GM15510 (cell line): ENCODE results near the gene PPP2R3B.

Experiments
- POLR2A ChIP-seq: IDR thresholded peaks from 3 replicates; pipeline ENCODE4 v1.6.1; 2011; ENCODE audit warnings: borderline replicate concordance; ENCODE audit not compliant: insufficient read length; ENCODE audit errors: extremely low read depth

Gene PPP2R3B

GRCh38 chrX:350534-351323 lies 36.0 kb downstream of the PPP2R3B start:
- no peak for TF ChIP-seq POLR2A

DNA sequence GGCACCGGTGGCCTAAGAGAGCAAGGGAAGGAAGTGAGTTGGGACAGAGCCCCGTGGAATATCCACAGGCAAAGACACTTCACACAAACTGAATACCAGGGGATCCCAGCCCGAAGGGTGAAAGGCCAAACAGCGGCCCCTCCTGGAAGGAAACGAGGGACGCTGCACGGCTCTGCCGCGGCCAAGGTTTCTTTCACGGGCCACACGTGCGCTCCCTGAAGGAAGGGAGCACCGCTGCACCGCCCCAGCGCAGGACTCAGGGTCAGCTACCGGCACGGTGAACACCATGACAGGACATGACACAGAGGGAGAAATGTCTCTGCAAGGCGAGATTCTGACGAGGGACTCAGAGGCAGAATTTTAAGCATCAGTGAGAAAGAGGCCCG lies 36.6 kb downstream of the PPP2R3B start:
- no peak for TF ChIP-seq POLR2A

- TF ChIP-seq POLR2A = no peak
These were observed 37.0 kb downstream of the PPP2R3B start for GRCh38 chrX:349702-350101.

DNA sequence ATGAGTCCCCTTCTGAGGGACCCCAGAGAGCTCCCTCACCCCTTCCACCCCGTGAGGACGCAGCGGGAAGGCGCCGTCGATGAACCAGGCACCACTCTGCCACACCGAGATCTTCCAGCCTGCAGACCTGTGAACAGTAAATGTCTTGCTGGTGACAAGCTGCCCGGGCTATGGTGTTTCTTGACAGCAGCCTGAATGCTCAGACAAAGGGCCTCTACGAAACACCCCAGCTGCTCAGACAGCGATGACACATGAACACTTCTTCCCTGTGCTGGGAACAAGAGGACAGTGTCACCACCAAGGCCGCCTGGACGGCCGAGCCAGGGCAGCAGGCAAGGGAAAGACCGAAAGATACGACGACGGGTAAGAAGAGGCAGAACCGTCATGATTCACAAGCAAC lies 37.5 kb downstream of the PPP2R3B start:
- TF ChIP-seq POLR2A = no peak

- TF ChIP-seq POLR2A = no peak
These were observed 38.1 kb downstream of the PPP2R3B start for GRCh38 chrX:348461-349117.

DNA sequence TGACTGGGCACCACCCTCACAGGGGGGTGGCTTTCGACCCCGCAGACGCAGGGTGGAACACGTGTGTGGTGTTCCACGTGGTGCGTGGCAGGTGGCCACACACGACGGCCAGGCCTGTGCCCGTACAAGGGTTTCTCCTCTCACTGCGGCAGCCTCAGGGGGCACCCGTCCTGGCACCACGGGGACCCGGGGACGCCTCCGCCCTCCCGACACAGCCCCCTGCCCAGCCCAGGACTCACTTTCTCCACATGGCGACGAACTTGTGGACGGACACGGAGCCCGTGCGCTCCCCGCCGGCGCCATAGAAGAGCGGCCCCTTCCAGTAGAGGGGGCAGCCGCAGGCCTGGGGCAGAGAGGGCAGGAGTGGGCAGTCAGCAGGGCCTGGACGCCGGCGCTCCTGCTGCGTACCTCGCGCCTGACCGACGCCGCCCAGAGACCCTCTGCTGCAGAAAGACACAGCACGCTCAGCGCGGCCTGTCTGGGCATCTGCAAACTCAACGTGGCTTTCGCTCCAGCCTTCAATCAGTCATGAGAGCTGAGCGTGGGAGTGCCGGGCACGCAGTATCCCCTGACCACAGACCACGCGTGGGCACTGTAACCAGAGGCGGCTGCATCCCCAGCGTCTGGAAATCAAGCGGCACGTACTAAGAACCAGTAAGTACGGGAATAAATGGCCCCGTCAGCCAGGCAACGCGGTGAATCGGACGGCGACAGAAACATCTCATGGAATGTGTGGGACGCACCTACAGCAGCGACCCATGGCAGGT lies 39.2 kb downstream of the PPP2R3B start:
- no peak for TF ChIP-seq POLR2A

DNA sequence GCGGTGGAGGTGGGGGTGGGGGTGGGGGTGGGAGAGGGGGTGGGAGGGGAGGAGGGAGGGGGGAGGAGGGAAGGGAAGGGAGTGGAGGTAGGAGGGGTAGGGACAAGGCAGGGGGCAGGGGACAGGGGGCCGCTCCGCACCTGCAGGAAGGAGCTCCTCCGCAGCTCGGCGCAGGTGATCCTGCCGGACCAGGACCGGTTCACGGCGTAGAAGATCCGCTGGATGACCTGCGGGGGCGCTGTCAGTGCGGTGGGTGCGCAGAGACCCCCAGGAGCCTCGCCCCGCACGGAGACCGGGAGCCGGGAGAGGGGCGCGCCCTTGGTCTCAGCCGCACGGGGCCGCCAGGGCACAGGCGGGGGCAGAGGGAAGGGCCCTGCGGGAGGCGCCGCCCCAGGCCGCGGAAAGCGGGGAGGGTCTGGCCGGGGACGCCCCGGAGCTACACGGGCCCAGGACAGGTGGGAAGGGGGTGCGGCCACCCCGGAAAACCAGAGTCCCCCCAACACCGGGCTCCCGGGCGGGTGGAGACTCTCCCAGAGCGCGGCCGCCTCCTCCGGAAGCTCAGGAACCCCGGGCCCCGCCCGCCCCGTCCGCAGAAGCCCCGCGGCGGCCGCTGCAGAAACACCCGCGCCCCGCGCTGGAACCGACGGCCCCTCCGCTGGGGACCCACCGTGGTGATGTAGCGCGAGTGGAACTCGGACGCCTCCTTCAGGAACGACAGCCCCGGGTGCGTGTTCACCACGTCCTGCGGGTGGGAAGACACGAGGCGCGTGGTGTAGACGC lies 40.5 kb downstream of the PPP2R3B start:
- no peak for TF ChIP-seq POLR2A

DNA sequence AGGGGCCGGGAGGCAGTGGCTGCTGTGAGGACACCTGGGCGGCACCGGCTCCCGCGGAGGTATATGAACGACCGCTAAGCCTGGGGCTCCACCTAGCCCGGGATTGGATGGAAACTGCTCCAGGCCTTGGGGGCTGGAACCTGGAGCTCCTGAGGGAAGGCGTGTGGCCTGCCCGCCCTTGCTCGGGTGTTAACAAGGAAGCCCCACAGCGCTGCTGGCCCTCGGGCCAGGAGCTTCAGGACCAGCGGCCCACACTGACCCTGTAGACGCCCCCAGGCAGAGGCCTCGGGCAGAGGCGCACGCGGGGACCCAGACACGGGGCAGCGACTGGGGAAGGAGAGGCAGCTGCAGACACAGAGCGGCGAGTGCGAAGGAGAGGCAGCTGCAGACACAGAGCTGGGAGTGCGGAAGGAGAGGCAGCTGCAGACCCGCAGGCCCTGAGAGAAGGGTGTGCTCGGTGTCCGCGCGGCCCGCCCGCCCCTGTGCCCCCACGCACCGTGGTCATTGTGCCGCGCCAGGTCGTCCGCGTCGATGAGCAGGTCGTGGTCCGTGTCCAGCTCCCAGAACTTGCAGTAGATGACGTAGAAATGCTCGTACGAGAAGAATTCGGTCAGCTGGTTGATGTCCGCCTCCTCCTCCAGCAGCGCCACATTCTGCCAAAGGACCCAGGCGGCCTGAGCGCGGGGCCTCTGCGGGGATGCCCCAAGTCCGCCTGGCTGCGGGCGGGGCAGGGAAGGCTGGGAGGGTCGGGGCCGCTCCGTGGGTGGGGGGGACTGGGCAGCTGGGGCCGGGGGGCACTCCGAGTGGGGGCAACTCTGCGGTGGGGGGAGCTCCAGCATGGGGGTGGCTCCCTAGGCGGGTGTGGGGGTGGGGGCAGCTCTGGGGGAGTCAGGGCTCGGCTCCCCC lies 41.4 kb downstream of the PPP2R3B start:
- no peak for TF ChIP-seq POLR2A

DNA sequence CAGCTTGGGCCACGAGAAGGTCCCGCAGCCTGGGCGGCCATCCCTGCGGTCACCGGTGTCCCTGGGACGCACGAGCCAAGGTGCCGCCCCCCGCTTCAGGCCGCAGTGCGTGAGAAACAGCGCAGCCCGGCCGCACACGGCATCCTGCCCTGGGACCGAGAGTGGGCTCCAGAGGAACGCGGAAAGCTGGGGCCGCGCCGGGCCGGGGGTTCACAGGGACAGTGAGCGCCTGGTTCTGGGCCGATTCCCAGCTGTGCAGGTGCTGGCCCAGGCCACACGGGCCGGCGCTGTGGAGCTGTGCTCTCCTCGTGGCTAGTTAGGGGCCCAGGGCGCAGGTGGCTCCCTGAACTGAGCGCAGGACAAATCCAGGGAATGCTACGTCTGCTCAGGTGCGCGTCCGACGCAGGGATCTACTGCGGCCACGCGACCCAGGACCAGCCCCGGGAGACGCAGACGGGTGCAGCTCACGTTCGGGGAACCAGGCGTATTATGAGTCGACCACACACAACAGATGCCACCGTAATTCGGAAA lies 42.3 kb downstream of the PPP2R3B start:
- TF ChIP-seq POLR2A = no peak

DNA sequence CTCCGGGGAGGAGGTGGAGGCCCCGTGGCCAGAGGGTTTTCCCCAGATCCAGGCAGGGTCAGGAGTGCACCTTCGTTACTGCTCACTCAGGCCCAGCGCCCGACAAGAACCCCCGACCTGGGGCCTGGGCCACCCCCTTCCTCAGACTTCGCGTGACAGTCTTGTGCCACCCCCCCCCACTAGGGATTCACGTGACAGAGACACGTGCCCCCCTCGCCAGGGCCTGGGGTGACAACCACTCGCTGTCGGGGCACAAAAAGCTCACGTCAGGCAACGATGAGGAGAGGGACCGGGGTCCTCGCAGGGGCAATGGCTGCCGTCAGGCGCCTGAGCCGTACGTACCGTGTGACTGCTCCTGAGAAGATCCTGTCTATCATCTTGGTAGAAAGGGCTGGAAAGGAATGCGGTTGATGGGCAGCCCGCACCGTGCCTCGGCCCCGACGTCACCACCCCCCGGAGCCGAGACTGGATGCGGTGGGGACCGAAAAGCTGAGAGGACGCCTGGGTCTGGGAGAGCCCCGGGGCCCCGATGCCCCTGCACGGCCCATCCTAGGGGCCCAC lies 45.1 kb downstream of the PPP2R3B start:
- no peak for TF ChIP-seq POLR2A

- TF ChIP-seq POLR2A = no peak
These were observed 45.9 kb downstream of the PPP2R3B start for GRCh38 chrX:340641-341423.

GRCh38 chrX:340121-340520 lies 46.6 kb downstream of the PPP2R3B start:
- no peak for TF ChIP-seq POLR2A
